Activated T-helper 17 cell treated with anti-CD3 and anti-CD28 coated beads, Interleukin-2, amount 50 U/mL, for 72 hours (primary cell): ENCODE data around the gene DGKI. TPM values are rescaled to one million over a fixed set of nuclear protein-coding genes. Genes with fewer than 3 reads are reported as not detected.

Experiments used
- ATAC-seq: fragments of 150-1000 bp; cut with Tn5 transposase; replicated peaks from 2 replicates; pipeline ENCODE4 v1.10.0; 2021; ENCODE audit warnings: mild to moderate bottlenecking, moderate library complexity
- H3K27ac Mint-ChIP-seq: one replicate; pipeline ENCODE4 v1.8.0; 2022; ENCODE audit warnings: mixed read lengths
- H3K27me3 Mint-ChIP-seq: one replicate; pipeline ENCODE4 v1.8.0; 2022; ENCODE audit warnings: mixed read lengths
- H3K36me3 Mint-ChIP-seq: one replicate; pipeline ENCODE4 v1.8.0; 2022; ENCODE audit warnings: low read depth, mild to moderate bottlenecking, mixed read lengths
- H3K4me1 Mint-ChIP-seq: one replicate; pipeline ENCODE4 v1.8.0; 2022; ENCODE audit warnings: mixed read lengths
- H3K4me3 Mint-ChIP-seq: one replicate; pipeline ENCODE4 v1.8.0; 2022; ENCODE audit warnings: mild to moderate bottlenecking, mixed read lengths
- H3K9me3 Mint-ChIP-seq: one replicate; pipeline ENCODE4 v1.8.0; 2022; ENCODE audit warnings: mixed read lengths
- total RNA-seq, 2 donors: library from RNA; stranded (reverse); gene quantifications; one replicate each; pipeline ENCODE4 v1.2.3, GENCODE V29; 2022

DGKI gene
- total RNA-seq, 2 donors from 2014 or later: 2.0 to 9.2 TPM

GRCh38 chr7:137531671-137532070 lies 315.1 kb downstream of the DGKI start:
- Mint-ChIP-seq H3K27me3 (peaks cover 7% of the 10 kb centered on the region), H3K36me3 (no peaks in the 10 kb centered on the region), H3K4me1 (no peaks in the 10 kb centered on the region), H3K27ac (no peak overlapping the region), H3K4me3 (no peak overlapping the region), H3K9me3 (peaks cover 7% of the 10 kb centered on the region)
- no peak for ATAC-seq

- no peak overlapping the region for H3K4me3 Mint-ChIP-seq
- no peak overlapping the region for H3K27ac Mint-ChIP-seq
- no peaks in the 10 kb centered on the region for H3K36me3 Mint-ChIP-seq
- H3K4me1 Mint-ChIP-seq: no peaks in the 10 kb centered on the region
- no peak for ATAC-seq
- H3K27me3 Mint-ChIP-seq: peaks cover 9% of the 10 kb centered on the region
- peaks cover 10% of the 10 kb centered on the region for H3K9me3 Mint-ChIP-seq
Measured at GRCh38 chr7:137527634-137528033, 319.1 kb downstream of the DGKI start.

DNA sequence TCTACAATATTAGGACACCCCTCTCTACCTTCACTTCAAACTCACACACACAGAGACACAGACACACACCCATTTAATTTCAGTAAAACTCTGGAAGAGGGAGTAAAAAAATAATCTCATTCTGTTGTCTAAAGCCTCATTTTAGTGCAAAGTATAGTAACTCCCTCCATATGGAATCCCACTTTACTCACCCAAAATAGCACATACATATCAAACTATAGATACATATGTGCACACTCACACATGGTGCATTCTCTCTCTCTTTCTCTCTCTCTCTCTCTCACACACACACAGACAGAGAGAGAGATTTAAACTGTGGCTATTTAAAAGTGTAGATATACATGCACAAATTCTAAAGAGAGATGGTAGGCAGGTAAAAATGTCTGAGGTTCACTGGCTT lies 323.6 kb downstream of the DGKI start:
- H3K4me3 Mint-ChIP-seq: no peak overlapping the region
- peaks cover 4% of the 10 kb centered on the region for H3K27me3 Mint-ChIP-seq
- no peaks in the 10 kb centered on the region for H3K4me1 Mint-ChIP-seq
- no peaks in the 10 kb centered on the region for H3K36me3 Mint-ChIP-seq
- no peak overlapping the region for H3K27ac Mint-ChIP-seq
- peaks cover 5% of the 10 kb centered on the region for H3K9me3 Mint-ChIP-seq
- no peak for ATAC-seq

- peaks cover 6% of the 10 kb centered on the region for H3K9me3 Mint-ChIP-seq
- H3K27me3 Mint-ChIP-seq: no peaks in the 10 kb centered on the region
- no peak for ATAC-seq
- H3K4me3 Mint-ChIP-seq: no peak overlapping the region
- no peaks in the 10 kb centered on the region for H3K4me1 Mint-ChIP-seq
- no peaks in the 10 kb centered on the region for H3K36me3 Mint-ChIP-seq
- no peak overlapping the region for H3K27ac Mint-ChIP-seq
Measured at GRCh38 chr7:137521451-137521850, 325.3 kb downstream of the DGKI start.

DNA sequence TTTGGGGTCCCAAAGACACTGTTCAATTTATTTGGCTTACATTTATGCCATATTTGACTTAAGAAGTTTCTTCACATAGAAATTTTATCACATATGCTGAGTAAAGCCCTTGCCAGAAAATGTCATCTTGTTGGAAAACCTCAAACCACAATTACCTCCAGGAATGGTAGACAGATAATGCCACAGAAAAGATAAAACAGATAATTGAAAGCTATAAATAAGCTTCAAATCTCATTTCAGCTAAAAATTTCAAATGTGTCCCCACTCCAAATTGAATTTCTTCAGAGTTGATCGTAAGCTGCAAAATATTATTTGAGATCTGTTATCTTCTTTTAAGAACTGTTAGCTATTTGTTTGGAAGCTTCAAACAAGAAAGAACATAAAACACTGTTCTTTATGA lies 326.8 kb downstream of the DGKI start:
- no peaks in the 10 kb centered on the region for H3K4me1 Mint-ChIP-seq
- peaks cover 5% of the 10 kb centered on the region for H3K9me3 Mint-ChIP-seq
- no peaks in the 10 kb centered on the region for H3K27me3 Mint-ChIP-seq
- no peak for ATAC-seq
- no peaks in the 10 kb centered on the region for H3K36me3 Mint-ChIP-seq
- H3K4me3 Mint-ChIP-seq: no peak overlapping the region
- H3K27ac Mint-ChIP-seq: no peak overlapping the region

DNA sequence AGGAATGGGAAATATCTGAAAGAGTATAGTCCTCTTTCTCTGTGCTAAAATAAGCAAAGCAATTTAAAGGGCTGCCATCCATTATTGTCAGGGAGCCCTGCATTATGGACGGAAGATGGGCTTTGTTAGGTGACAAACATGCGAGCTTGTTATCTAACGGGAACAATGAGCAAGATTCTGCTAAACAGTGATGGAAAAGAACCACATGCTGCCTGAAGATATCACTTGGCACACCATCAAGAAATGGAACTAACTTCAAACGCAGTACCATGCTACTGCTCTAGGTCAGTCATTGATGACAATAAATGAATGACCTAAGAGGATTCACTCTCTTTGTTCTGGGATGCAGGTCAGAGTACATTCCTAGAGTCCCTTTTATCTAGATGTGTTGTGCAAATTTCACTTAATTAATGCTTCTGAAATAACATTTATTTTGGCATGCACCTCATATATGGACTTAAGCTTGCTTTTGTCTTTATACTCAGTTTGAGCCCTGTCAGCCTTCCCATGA lies 327.5 kb downstream of the DGKI start:
- no peak overlapping the region for H3K4me3 Mint-ChIP-seq
- no peaks in the 10 kb centered on the region for H3K36me3 Mint-ChIP-seq
- H3K9me3 Mint-ChIP-seq: peaks cover 5% of the 10 kb centered on the region
- H3K27ac Mint-ChIP-seq: no peak overlapping the region
- H3K4me1 Mint-ChIP-seq: no peaks in the 10 kb centered on the region
- no peak for ATAC-seq
- H3K27me3 Mint-ChIP-seq: no peaks in the 10 kb centered on the region

GRCh38 chr7:137513091-137513490 lies 333.7 kb downstream of the DGKI start:
- Mint-ChIP-seq H3K36me3 (no peaks in the 10 kb centered on the region), H3K4me3 (no peak overlapping the region), H3K4me1 (no peaks in the 10 kb centered on the region), H3K27ac (no peak overlapping the region), H3K9me3 (peaks cover 5% of the 10 kb centered on the region), H3K27me3 (no peaks in the 10 kb centered on the region)
- no peak for ATAC-seq

- ATAC-seq: no peak
- Mint-ChIP-seq H3K27me3 (peaks cover 4% of the 10 kb centered on the region), H3K36me3 (no peaks in the 10 kb centered on the region), H3K4me1 (no peaks in the 10 kb centered on the region), H3K4me3 (no peak overlapping the region), H3K9me3 (peaks cover 3% of the 10 kb centered on the region), H3K27ac (no peak overlapping the region)
Measured at GRCh38 chr7:137507096-137507495, 339.7 kb downstream of the DGKI start.

DNA sequence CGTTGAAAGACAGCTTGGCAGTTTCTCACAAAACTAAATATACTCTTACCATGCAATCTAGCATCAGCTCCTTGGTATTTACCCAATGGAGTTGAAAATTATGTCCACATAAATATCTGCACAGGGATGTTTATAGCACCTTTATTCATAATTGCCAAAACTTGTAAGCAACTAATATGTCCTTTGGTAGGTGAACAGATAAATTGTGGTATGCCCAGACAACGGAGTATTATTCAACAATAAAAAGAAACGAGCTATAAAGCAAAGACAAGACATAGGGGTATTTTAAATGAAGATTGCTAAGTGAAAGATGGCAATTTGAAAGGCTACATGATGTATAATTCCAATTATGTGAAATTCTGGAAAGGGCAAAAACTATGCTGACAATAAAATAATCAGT lies 340.7 kb downstream of the DGKI start:
- ATAC-seq: no peak
- no peaks in the 10 kb centered on the region for H3K4me1 Mint-ChIP-seq
- peaks cover 4% of the 10 kb centered on the region for H3K9me3 Mint-ChIP-seq
- no peaks in the 10 kb centered on the region for H3K36me3 Mint-ChIP-seq
- no peak overlapping the region for H3K4me3 Mint-ChIP-seq
- no peak overlapping the region for H3K27ac Mint-ChIP-seq
- H3K27me3 Mint-ChIP-seq: peaks cover 6% of the 10 kb centered on the region

- Mint-ChIP-seq H3K4me1 (no peaks in the 10 kb centered on the region), H3K4me3 (no peak overlapping the region), H3K27ac (no peak overlapping the region), H3K27me3 (peaks cover 6% of the 10 kb centered on the region), H3K36me3 (no peaks in the 10 kb centered on the region), H3K9me3 (peaks cover 4% of the 10 kb centered on the region)
- no peak for ATAC-seq
Measured at GRCh38 chr7:137501562-137501961, 345.2 kb downstream of the DGKI start.

- no peak overlapping the region for H3K27ac Mint-ChIP-seq
- no peaks in the 10 kb centered on the region for H3K36me3 Mint-ChIP-seq
- no peak for ATAC-seq
- H3K4me3 Mint-ChIP-seq: no peak overlapping the region
- H3K4me1 Mint-ChIP-seq: no peaks in the 10 kb centered on the region
- peaks cover 13% of the 10 kb centered on the region for H3K9me3 Mint-ChIP-seq
- peaks cover 3% of the 10 kb centered on the region for H3K27me3 Mint-ChIP-seq
Measured at GRCh38 chr7:137492889-137493288, 353.9 kb downstream of the DGKI start.

GRCh38 chr7:137489880-137490279 lies 356.9 kb downstream of the DGKI start:
- H3K27ac Mint-ChIP-seq: no peak overlapping the region
- no peaks in the 10 kb centered on the region for H3K36me3 Mint-ChIP-seq
- H3K4me3 Mint-ChIP-seq: no peak overlapping the region
- H3K9me3 Mint-ChIP-seq: peaks cover 11% of the 10 kb centered on the region
- H3K27me3 Mint-ChIP-seq: peaks cover 3% of the 10 kb centered on the region
- ATAC-seq: no peak
- H3K4me1 Mint-ChIP-seq: no peaks in the 10 kb centered on the region

DNA sequence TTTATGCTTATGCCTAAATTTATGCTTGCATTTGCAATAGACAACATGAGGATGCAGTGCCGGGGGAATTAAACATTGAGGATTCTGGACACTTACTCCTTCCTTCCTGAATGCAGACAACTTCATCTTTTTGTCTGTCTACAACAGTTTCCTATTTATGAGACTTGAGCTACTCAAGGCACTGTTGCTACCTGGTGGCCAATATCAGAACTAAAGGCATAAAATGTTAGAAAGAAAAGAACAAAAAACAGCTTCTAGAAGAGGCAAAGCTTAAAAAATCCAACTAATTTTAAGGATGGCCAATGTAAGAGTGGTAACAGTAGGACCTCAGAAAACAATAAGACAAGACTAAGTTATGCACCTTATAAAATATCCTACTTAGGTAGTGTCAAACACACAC lies 358.7 kb downstream of the DGKI start:
- Mint-ChIP-seq H3K27me3 (peaks cover 9% of the 10 kb centered on the region), H3K36me3 (no peaks in the 10 kb centered on the region), H3K4me1 (no peaks in the 10 kb centered on the region), H3K4me3 (no peak overlapping the region), H3K9me3 (peaks cover 3% of the 10 kb centered on the region), H3K27ac (no peak overlapping the region)
- no peak for ATAC-seq

- no peaks in the 10 kb centered on the region for H3K4me1 Mint-ChIP-seq
- H3K27ac Mint-ChIP-seq: no peak overlapping the region
- ATAC-seq: no peak
- no peaks in the 10 kb centered on the region for H3K36me3 Mint-ChIP-seq
- peaks cover 9% of the 10 kb centered on the region for H3K27me3 Mint-ChIP-seq
- H3K4me3 Mint-ChIP-seq: no peak overlapping the region
- H3K9me3 Mint-ChIP-seq: peaks cover 6% of the 10 kb centered on the region
Measured at GRCh38 chr7:137485818-137486217, 361.0 kb downstream of the DGKI start.

DNA sequence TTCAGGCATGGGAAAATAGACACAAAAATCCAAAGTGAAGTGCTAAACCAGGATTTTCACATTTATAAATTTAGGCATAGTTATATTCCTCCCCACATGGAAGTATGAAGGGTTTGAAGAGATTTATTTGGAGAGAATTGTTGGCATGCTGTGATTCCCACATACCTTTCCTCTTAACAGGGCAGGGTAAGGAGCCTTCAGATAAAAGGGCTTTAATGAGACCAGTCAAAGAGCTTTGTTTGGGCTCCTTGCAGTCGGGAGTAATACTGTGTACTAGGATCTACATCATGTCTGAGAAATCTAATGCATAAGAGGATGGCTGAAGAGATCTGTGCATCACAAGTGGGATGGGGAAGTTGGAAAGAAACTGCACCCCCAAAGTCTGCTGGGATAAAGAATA lies 362.4 kb downstream of the DGKI start:
- H3K9me3 Mint-ChIP-seq: peaks cover 6% of the 10 kb centered on the region
- no peaks in the 10 kb centered on the region for H3K4me1 Mint-ChIP-seq
- ATAC-seq: no peak
- H3K27ac Mint-ChIP-seq: no peak overlapping the region
- no peak overlapping the region for H3K4me3 Mint-ChIP-seq
- H3K36me3 Mint-ChIP-seq: no peaks in the 10 kb centered on the region
- peaks cover 9% of the 10 kb centered on the region for H3K27me3 Mint-ChIP-seq

DNA sequence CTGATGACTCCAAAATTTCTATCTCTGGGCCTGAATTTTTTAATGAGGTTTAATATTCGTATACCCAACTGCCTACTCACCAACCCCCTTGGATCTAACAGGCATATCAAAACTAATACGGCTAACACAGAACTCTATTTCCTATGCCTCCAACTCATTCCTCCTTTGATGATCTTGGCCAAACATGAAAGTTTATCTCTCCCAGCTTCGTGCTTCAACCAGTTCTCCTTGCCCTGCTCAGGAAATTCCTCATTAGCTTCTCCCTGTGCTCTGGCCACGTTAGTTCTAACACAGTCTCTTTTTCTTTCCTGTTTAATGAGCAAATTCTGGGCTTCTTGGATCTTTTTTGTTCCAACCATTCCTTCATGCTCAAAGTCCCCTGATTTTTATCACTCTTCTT lies 364.3 kb downstream of the DGKI start:
- Mint-ChIP-seq H3K4me1 (no peaks in the 10 kb centered on the region), H3K27me3 (peaks cover 9% of the 10 kb centered on the region), H3K27ac (no peak overlapping the region), H3K9me3 (peaks cover 6% of the 10 kb centered on the region), H3K4me3 (no peak overlapping the region), H3K36me3 (no peaks in the 10 kb centered on the region)
- no peak for ATAC-seq
